HuH-7 (cell line): ENCODE results near the gene LIN37.
"Not testable (repeated sequence)": the region's sequence is repeated elsewhere in the genome, so short reads cannot be mapped to it uniquely, and the experiment has no call there.

Source experiments
- DNase-seq: peaks from one replicate; pipeline ENCODE4 v3.0.0; 2011; ENCODE audit warnings: low spot score

LIN37 gene

DNA sequence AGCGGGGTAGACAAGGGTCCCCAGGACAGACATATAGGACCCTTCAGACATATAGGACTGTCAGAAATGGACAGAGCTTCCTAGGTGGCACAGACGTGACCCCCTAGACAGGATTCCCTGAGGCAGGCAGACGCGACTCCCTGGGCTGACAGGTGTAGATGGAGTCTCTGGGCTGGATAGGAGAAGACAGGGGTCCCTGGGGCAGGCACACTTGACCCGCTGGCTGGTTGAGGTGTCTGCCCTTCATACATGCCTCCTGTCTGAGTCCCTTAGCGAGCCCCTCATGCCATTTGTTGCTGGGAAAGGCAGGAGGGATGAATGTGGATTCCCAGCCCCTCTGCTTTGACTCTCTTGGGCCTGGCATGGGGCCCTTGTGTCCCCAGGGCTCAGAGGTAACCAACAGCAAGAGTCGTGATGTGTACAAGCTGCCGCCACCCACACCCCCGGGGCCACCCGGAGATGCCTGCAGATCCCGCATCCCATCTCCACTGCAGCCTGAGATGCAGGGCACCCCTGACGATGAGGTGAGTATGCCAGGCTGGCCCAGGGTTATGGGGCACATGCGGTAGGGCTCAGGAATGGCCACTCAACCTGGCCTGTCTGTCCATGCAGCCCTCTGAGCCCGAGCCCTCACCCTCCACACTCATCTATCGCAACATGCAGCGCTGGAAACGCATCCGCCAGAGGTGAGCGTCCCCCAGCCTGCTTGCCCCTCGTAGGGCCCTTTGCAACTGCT is 5.4 kb downstream of the LIN37 start:
- no peak for DNase-seq

DNA sequence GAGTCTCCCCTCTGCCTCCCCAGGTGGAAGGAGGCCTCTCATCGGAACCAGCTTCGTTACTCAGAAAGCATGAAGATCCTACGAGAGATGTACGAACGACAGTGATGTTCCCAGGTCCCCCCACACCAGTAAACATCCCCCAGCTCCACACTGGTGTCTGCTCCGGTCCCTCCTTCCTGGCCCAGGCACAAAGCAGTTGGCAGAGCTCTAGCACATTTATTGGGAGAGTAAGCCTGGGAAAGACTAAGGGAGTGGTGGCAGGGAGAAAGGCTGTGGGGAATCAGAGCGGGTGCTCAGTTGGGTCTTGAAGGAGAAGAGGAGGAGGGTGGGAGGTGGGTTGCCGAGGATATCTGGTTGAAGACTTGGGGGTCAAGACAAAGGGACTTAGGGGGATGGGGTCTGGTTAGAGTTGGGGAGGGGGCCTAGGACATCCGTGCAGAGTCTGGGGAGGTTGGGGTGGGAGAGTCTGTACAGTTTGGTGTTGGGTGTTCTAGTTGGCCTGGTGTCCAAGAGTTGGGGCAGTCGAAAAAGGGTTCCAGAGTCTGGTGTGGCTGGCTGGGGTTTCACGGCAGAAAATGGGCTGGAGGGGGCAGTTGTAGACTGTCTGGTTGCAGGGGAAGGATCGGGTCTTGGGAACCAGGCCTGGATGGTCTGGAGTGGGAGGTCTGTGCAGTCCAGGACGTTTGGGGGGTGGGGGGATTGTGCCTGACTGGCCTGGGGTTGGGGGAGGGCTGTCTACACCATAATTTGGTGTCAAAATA is 6.2 kb downstream of the LIN37 start:
- no peak for DNase-seq

DNA sequence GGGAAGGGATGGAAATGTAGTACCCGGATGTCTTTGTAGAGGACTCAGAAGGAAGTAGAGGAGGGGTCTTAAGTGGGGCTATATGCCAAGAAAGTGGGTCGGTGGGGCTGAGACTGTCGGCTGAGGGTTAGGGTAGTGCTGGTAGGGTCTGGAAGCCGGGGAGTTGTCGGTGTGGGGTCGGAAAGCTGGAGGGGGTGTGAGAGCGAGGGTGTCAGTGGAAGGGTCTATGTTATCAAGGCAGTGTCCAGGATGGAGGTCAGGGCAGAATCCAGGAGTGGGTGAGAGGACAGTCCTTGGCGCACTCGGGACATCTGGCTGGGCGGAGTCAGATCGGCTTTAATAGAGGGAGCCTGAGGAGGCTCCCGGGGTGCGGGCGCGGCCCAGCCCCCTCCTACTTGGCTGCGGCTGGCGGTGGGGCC is 6.8 kb downstream of the LIN37 start:
- no peak for DNase-seq

GRCh38 chr19:35755550-35756376 is 7.4 kb downstream of the LIN37 start:
- DNase-seq, result no peak

DNA sequence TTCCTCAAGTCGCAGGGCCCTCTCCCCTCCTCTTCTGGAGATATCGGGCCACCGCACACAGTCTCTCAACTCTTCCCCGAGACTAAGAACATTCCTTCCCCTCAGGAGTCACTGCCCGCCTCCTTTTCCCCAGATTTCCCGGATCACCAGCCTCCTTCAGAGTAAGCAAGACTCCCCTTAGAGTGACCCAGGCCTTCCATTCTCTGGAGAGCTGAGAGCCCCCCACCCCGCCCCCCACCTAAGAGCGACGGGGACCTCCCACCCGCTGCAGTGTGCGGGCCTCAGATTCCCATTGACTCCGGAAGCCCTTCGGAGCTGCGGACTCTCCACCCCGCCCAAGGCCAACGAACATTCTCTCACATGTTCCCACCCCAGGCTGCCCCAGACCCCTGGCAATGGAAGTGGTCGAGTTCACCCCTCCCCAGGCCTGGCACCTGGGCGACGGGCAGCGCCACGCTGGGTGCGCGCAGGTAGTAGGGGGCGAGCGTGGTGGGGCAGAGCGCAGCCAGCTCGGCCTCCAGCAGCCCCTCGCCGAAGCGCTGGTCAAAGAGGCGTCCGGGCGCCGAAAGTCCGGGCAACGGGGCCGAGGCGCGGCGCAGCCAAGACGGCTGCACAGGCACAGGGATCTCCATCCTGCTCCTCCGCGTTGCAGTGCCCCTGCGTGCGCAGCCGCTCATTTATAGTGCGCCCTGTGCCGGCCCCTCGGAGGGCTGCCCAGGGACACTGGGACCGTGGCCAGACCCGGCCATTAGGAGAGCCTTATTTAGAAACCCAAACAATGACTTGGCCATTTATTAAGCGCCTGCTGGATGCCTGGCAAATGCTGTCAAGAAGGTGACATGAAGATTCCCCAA is 8.2 kb downstream of the LIN37 start, which contains the start of gene HSPB6:
Gene HSPB6, minus strand, starts transcription at position 653 of the 854 bp plus-strand sequence. Its CDS starts 21 bp downstream, at position 632.
- DNase-seq, result no peak

- no peak for DNase-seq
Measured at GRCh38 chr19:35757231-35757748, 8.9 kb downstream of the LIN37 start.

DNA sequence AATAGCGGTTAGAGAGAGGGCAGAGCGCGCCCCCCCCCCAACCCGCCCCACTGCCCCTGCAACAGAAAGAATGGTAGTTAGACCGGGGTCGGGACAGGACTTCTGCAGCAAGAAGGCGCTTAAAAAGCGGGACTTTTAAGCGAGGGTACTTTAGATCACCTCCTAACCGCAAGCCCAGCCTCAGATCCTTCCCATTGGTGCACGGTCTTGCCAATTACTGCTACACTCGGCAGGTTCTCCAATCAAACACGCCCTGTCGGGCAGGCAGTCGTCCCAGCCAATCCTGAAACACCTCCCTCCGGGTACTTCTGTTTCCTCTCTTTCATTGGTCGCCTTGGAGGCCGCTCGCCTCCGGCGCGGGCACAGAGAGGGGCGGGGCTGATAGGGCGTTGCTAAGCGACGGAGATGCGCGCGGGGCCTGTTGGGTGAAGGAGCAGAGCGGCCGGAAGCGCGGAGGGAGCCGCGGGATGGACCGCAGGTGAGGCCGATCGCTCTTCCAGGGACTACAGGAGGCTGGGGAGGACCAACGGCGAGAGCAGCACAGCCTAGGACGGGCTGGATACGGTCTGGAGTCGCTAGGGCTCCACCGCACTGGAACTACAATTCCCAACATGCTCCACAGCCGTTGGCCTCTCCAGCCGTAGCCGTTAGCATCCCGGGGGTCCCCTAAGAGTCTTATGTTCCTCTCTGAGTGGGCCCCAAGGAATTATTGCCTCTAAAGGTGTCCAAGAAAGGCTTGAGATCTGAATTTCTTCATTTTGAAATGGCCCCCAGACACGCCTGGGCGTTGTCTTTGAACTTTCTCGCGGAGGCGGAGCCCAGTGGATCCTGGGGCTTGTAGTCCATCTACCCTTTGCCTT is 9.6 kb downstream of the LIN37 start, which contains the start of gene PROSER3:
Gene PROSER3, plus strand, starts transcription at position 428 of the 860 bp plus-strand sequence. Its CDS starts 40 bp downstream, at position 468.
- peak; percentile 100 for DNase-seq

- no peak for DNase-seq
Measured at GRCh38 chr19:35759697-35760096, 11.3 kb downstream of the LIN37 start.

DNA sequence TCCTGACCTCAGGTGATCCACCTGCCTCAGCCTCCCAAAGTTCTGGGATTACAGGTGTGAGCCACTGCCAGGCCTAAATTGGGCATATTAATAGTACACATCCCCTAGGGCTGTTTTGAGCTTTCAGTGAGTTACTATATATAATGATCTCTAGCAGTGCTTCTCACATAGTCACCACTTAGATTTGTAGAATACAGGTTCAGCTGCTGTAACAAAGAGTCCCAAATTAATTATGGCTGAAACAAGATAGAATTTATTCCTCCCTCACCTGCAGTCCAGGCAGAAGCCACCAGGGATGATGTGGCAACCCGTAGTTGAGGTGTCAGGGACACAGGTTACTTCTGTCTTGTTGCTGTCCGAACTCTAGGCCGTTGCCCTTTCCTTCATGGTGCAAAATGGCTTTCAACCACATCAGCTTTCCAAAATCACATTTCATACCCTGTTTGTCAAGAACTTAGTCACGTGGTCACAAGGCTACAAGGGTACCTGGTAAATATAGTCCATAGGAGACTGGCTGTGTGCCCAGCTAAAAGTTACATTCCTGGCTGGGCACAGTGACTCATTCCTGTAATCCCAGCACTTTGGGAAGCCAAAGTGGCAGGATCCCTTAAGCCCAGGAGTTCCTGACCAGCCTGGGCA is 12.5 kb downstream of the LIN37 start:
- no peak for DNase-seq

DNA sequence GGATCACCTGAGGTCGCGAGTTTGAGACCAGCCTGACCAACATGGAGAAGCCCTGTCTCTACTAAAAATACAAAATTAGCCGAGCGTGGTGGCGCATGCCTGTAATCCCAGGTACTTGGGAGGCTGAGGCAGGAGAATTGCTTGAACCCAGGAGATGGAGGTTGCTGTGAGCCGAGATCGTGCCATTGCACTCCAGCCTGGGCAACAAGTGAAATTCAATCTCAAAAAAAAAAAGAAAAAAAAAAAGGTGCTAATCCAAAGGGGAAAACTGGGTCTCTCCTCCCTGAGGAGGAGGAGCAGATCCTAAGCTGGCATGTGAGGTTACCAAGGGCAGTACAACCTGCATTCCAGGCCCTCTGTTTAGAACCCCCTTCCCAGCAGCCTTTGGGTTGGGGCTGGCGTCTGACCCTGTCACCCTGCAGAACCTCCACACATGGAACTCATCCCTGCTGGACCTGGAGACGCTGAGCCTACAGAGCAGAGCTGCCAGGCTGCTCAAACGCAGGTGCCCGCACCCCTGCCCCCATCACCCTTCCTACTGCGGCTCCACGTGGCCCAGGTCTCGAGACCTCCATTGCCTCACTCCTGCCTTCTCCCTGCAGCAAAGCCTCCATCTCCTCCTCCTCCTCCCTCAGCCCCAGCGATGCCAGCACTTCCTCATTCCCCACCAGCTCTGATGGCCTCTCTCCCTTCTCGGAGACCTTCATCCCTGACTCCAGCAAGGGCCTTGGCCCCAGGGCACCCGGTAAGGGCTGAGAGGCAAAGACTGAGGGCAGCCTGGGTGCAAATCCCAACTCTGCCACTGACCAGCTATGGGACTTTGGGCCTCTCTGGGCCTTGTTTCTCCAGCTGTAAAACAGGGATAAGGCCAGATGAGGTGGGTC is 16.3 kb downstream of the LIN37 start:
- no peak for DNase-seq

GRCh38 chr19:35766571-35767104 is 18.3 kb downstream of the LIN37 start:
- DNase-seq, result no peak

GRCh38 chr19:35767288-35768081 is 19.1 kb downstream of the LIN37 start:
- no peak for DNase-seq

- no peak for DNase-seq
Measured at GRCh38 chr19:35768082-35768421, 19.7 kb downstream of the LIN37 start.

DNA sequence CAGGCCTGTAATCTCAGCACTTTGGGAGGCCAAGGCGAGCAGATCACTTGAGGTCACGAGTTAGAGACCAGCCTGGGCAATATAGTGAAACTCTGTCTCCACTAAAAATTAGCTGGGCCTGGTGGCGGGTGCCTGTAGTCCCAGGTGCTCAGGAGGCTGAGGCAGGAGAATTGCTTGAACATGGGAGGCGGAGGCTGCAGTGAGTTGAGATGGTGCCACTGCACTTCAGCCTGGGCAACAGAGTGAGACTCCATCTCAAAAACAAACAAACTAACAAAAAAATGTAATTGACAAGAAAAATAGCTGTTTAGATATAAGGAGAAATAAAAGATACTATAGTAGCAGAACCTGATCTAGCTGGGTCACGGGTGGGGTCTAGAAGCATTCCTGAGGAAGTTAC is 24.0 kb downstream of the LIN37 start:
- not testable (repeated sequence) for DNase-seq

DNA sequence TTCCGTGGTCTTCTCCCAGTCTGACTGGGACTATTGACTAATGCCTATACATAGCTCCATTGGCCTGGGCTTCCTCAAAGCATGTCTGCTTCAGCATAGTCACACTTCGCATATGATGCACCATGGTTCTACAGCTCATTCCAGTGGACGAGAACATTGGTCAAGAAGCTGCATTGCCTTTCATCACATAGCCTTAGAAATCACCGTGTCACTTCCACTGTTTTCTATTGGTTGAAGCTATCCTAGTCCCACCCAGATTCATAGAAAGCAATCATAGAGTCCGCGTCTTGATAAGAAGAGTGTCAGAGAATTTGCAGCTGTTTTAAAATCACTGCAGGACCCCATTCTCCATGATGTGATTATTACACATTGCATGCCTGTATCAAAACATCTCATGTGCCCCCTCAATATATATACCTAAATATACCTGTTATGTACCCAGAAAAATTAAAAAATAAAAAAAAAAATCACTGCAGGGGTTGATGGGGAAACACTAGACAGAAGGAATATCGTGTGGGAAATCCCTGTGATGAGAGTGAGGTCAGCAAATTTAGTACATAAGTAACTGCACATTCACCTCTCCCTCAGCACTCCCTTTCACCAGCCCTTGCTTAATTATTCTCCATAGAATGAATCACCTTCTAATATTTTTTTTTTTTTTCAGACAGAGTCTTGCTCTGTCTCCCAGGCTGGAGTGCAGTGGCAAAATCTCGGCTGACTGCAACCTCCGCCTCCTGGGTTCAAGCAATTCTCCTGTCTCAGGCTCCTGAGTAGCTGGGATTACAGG is 24.8 kb downstream of the LIN37 start:
- DNase-seq, result no peak

GRCh38 chr19:35774274-35775045 is 26.1 kb downstream of the LIN37 start:
- no peak for DNase-seq
